Measurements from ENCODE around the gene GRB7.
"Not testable (repeated sequence)": the region's sequence is repeated elsewhere in the genome, so short reads cannot be mapped to it uniquely, and the experiment has no call there.

The GRB7 gene

DNA sequence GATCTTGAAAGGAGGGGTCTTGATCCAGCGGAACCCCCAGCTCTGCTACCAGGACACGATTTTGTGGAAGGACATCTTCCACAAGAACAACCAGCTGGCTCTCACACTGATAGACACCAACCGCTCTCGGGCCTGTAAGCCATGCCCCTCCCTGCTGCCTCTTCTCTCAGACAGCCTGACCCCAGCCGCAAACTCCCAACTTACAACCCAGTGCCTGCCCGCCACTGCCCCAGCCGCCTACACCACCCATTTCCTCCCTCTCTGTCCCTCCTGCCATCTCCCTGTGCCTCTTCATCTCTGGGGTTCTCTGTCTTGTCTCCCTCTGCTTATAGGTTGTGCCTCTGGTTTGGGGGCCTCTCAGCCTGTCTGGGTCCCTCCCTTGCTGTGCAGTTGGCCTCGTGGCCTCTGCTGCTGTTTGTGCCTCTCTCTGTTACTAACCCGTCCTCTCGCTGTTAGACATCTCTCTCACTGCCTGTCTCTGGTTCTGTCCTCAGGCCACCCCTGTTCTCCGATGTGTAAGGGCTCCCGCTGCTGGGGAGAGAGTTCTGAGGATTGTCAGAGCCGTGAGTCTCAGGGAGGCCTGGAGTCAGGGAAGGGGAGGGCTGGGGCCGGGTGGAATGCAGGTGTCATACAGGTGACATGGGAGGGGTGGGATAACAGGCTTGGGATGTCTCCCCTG is 28.3 kb upstream of the GRB7 start:
- in situ Hi-C loops (cut with MboI; ENCODE audit: low sequenced_read_pairs) = no loop called here

DNA sequence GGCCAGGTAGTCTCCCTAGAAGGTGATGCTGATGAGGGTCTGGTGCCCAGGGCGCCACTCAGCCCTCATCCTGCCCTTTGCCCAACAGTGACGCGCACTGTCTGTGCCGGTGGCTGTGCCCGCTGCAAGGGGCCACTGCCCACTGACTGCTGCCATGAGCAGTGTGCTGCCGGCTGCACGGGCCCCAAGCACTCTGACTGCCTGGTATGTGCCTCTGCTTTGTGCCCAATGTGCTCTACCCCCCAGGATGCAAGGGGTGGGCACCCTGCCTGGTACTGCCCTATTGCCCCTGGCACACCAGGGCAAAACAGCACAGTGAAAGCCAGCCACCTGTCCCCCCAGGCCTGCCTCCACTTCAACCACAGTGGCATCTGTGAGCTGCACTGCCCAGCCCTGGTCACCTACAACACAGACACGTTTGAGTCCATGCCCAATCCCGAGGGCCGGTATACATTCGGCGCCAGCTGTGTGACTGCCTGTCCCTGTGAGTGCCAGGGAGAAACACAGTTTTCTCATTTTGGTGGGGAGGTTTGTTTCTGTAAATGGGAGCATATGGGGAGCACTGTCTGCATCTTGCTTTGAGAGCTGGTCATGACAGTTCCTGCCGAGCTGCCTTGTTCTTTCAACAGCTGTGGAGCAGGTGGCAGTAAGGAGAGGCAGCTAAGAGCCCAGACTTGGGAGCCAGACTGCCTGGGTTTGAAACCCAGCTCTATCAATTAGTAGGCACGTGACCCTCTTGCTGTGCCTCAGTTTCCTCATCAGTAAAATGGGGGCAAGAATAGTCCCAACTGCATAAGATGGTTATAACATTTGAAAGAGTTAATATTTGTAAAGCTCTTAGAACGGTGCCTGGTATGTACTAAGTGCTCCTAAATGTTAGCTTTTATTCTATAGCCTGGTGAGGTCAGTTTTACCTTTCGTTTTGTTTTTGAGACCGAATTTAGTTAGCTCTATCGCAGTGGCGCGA is 27.5 kb upstream of the GRB7 start:
- in situ Hi-C loops (cut with MboI; ENCODE audit: low sequenced_read_pairs) = no loop called here

DNA sequence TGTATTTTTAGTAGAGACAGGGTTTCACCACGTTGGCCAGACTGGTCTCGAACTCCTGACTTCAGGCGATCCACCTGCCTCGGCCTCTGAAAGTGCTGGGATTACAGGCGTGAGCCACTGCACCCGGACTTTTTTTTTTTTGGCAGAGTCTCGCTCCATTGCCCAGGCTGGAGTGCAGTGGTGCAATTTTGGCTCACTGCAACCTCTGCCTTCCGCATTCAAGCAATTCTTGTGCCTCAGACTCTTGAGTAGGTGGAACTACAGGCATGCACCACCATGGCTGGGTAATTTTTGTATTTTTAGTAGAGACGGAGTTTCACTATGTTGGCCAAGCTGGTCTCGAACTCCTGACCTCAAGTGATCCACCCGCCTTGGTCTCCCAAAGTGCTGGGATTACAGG is 26.7 kb upstream of the GRB7 start:
- in situ Hi-C loops (cut with MboI; ENCODE audit: low sequenced_read_pairs) = not testable (repeated sequence)

- in situ Hi-C loops (cut with MboI; ENCODE audit: low sequenced_read_pairs) = no loop called here
These were observed 25.9 kb upstream of the GRB7 start for GRCh38 chr17:39711851-39712250.

- in situ Hi-C loops (cut with MboI; ENCODE audit: low sequenced_read_pairs) = no loop called here
These were observed 23.5 kb upstream of the GRB7 start for GRCh38 chr17:39714234-39714633.

- in situ Hi-C loops (cut with MboI; ENCODE audit: low sequenced_read_pairs) = no loop called here
These were observed 22.2 kb upstream of the GRB7 start for GRCh38 chr17:39715375-39716072.

DNA sequence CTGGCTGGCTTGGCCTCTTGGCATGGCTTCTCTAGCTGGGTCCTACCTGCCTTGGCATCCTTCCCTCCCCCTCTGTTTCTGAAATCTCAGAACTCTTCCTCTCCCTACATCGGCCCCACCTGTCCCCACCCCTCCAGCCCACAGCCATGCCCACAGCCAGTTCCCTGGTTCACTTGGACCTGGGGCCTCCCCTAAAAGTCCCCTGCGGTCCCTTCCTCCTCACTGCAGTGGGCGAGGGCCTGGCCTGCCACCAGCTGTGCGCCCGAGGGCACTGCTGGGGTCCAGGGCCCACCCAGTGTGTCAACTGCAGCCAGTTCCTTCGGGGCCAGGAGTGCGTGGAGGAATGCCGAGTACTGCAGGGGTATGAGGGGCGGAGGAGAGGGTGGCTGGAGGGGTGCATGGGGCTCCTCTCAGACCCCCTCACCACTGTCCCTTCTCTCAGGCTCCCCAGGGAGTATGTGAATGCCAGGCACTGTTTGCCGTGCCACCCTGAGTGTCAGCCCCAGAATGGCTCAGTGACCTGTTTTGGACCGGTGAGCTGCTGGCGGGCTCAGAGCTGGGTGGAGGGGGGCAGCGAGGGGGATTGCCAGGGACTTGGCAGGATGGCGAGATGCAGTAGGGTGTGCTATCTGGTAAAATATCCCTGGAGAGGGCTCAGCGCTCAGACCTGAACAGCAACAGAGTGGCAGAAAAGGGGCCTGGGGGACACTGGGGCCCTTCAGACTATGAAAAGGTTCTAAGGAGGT is 21.5 kb upstream of the GRB7 start:
- in situ Hi-C loops (cut with MboI; ENCODE audit: low sequenced_read_pairs) = no loop called here

GRCh38 chr17:39716879-39717536 is 20.7 kb upstream of the GRB7 start:
- in situ Hi-C loops (cut with MboI; ENCODE audit: low sequenced_read_pairs) = no loop called here

- in situ Hi-C loops (cut with MboI; ENCODE audit: low sequenced_read_pairs) = no loop called here
These were observed 20.1 kb upstream of the GRB7 start for GRCh38 chr17:39717660-39718059.

- in situ Hi-C loops (cut with MboI; ENCODE audit: low sequenced_read_pairs) = no loop called here
These were observed 18.0 kb upstream of the GRB7 start for GRCh38 chr17:39719563-39720355.

DNA sequence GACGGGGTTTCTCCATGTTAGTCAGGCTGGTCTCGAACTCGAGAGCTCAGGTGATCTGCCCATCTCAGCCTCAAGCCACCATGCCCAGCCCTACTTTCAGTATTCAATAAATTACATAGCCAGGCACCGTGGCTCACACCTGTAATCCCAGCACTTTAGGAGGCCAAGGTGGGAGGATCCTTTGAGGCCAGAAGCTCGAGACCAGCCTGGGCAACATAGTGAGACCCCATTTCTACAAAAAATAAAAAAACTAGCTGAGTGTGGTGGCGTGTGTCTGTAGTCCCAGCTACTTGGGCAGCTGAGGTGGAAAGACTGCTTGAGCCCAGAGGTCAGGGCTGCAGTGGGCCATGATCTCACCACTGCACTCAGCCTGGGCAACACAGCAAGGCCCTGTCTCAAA is 15.6 kb upstream of the GRB7 start:
- in situ Hi-C loops (cut with MboI; ENCODE audit: low sequenced_read_pairs) = no loop called here

GRCh38 chr17:39722965-39723848 is 14.5 kb upstream of the GRB7 start:
- in situ Hi-C loops (cut with MboI; ENCODE audit: low sequenced_read_pairs) = no loop called here

GRCh38 chr17:39724731-39725130 is 13.0 kb upstream of the GRB7 start:
- in situ Hi-C loops (cut with MboI; ENCODE audit: low sequenced_read_pairs) = no loop called here

- in situ Hi-C loops (cut with MboI; ENCODE audit: low sequenced_read_pairs) = not testable (repeated sequence)
These were observed 11.8 kb upstream of the GRB7 start for GRCh38 chr17:39725923-39726322.

GRCh38 chr17:39726617-39727016 is 11.1 kb upstream of the GRB7 start:
- in situ Hi-C loops (cut with MboI; ENCODE audit: low sequenced_read_pairs) = no loop called here

- in situ Hi-C loops (cut with MboI; ENCODE audit: low sequenced_read_pairs) = no loop called here
These were observed 10.2 kb upstream of the GRB7 start for GRCh38 chr17:39727556-39727955.

- in situ Hi-C loops (cut with MboI; ENCODE audit: low sequenced_read_pairs) = no loop called here
These were observed 8.4 kb upstream of the GRB7 start for GRCh38 chr17:39729280-39729851.
